ENCODE data around the gene N4BP2.

The N4BP2 gene

GRCh38 chr4:40112027-40112792 lies 55.6 kb downstream of the N4BP2 start:
- ChIA-PET POLR2A (no interaction called here), CTCF (no interaction called here)
- DNase-seq (ENCODE audit: extremely low spot score), result no peak
- TF ChIP-seq FOXA1 (IDR thresholded peaks at IDR 0.05), result no peak
- no peak for TF ChIP-seq SUZ12 (IDR thresholded peaks at IDR 0.05)
- no peak for TF ChIP-seq CTBP1 (IDR thresholded peaks at IDR 0.05; ENCODE audit: borderline replicate concordance)
- no peak for TF ChIP-seq ELF4 (IDR thresholded peaks at IDR 0.05)
- no peak for TF ChIP-seq HDGF (IDR thresholded peaks at IDR 0.05; ENCODE audit: borderline replicate concordance)

GRCh38 chr4:40114206-40114605 lies 57.6 kb downstream of the N4BP2 start:
- POLR2A ChIA-PET, result no interaction called here
- CTCF ChIA-PET, result no interaction called here
- DNase-seq (ENCODE audit: extremely low spot score), result no peak

GRCh38 chr4:40118861-40119260 lies 62.2 kb downstream of the N4BP2 start:
- TF ChIP-seq BHLHE40 (IDR thresholded peaks at IDR 0.05; ENCODE audit: borderline replicate concordance) (no peak), SP1 (IDR thresholded peaks at IDR 0.05) (no peak), NFRKB (IDR thresholded peaks at IDR 0.05) (no peak), FOXK2 (IDR thresholded peaks at IDR 0.05) (no peak), TARDBP (IDR thresholded peaks at IDR 0.05) (no peak)
- ChIA-PET POLR2A (no interaction called here), CTCF (no interaction called here)
- no peak for DNase-seq (ENCODE audit: extremely low spot score)

More at GRCh38 chr4:40114206-40114605, 57.6 kb downstream of the N4BP2 start:
- TF ChIP-seq LEF1 (IDR thresholded peaks at IDR 0.05; ENCODE audit: borderline replicate concordance) (no peak), NFRKB (IDR thresholded peaks at IDR 0.05) (no peak), ARNT (IDR thresholded peaks at IDR 0.05) (no peak), HDGF (IDR thresholded peaks at IDR 0.05; ENCODE audit: borderline replicate concordance) (no peak), ZNF384 (IDR thresholded peaks at IDR 0.05) (no peak), ELF4 (IDR thresholded peaks at IDR 0.05) (no peak), SUZ12 (IDR thresholded peaks at IDR 0.05) (no peak), FOXK2 (IDR thresholded peaks at IDR 0.05) (no peak), PKNOX1 (IDR thresholded peaks at IDR 0.05) (no peak), CTBP1 (IDR thresholded peaks at IDR 0.05; ENCODE audit: borderline replicate concordance) (no peak), BHLHE40 (IDR thresholded peaks at IDR 0.05; ENCODE audit: borderline replicate concordance) (no peak), FOXA1 (IDR thresholded peaks at IDR 0.05) (no peak), L3MBTL2 (conservative IDR thresholded peaks at IDR 0.05) (no peak), FOXM1 (IDR thresholded peaks at IDR 0.05; ENCODE audit: borderline replicate concordance) (no peak), SP1 (IDR thresholded peaks at IDR 0.05) (no peak), TARDBP (IDR thresholded peaks at IDR 0.05) (no peak)

- TF ChIP-seq BHLHE40 (IDR thresholded peaks at IDR 0.05; ENCODE audit: borderline replicate concordance) (no peak), PKNOX1 (IDR thresholded peaks at IDR 0.05) (no peak), ZNF384 (IDR thresholded peaks at IDR 0.05) (no peak), FOXK2 (IDR thresholded peaks at IDR 0.05) (no peak)
- no peak for DNase-seq (ENCODE audit: extremely low spot score)
- POLR2A ChIA-PET, result no interaction called here
- CTCF ChIA-PET, result no interaction called here
Observed at GRCh38 chr4:40119344-40119743, 62.7 kb downstream of the N4BP2 start.

GRCh38 chr4:40121515-40121914 lies 64.9 kb downstream of the N4BP2 start:
- no peak for DNase-seq (ENCODE audit: extremely low spot score)
- ChIA-PET POLR2A (no interaction called here), CTCF (no interaction called here)
- no peak for TF ChIP-seq ARNT (IDR thresholded peaks at IDR 0.05)
- TF ChIP-seq FOXA1 (IDR thresholded peaks at IDR 0.05), result no peak
- no peak for TF ChIP-seq NFRKB (IDR thresholded peaks at IDR 0.05)
- no peak for TF ChIP-seq LEF1 (IDR thresholded peaks at IDR 0.05; ENCODE audit: borderline replicate concordance)
- TF ChIP-seq FOXK2 (IDR thresholded peaks at IDR 0.05), result no peak

- no peak for DNase-seq (ENCODE audit: extremely low spot score)
- CTCF ChIA-PET, result no interaction called here
- POLR2A ChIA-PET, result no interaction called here
- TF ChIP-seq LEF1 (IDR thresholded peaks at IDR 0.05; ENCODE audit: borderline replicate concordance), result no peak
- no peak for TF ChIP-seq L3MBTL2 (conservative IDR thresholded peaks at IDR 0.05)
Observed at GRCh38 chr4:40122941-40123340, 66.3 kb downstream of the N4BP2 start.

GRCh38 chr4:40124690-40125089 lies 68.0 kb downstream of the N4BP2 start:
- CTCF ChIA-PET, result no interaction called here
- POLR2A ChIA-PET, result no interaction called here
- no peak for TF ChIP-seq ELF4 (IDR thresholded peaks at IDR 0.05)
- no peak for TF ChIP-seq ARNT (IDR thresholded peaks at IDR 0.05)
- no peak for TF ChIP-seq HDGF (IDR thresholded peaks at IDR 0.05; ENCODE audit: borderline replicate concordance)
- TF ChIP-seq TARDBP (IDR thresholded peaks at IDR 0.05), result no peak
- TF ChIP-seq SP1 (IDR thresholded peaks at IDR 0.05), result no peak
- TF ChIP-seq FOXM1 (IDR thresholded peaks at IDR 0.05; ENCODE audit: borderline replicate concordance), result no peak
- no peak for TF ChIP-seq LEF1 (IDR thresholded peaks at IDR 0.05; ENCODE audit: borderline replicate concordance)
- no peak for TF ChIP-seq FOXK2 (IDR thresholded peaks at IDR 0.05)
- TF ChIP-seq SUZ12 (IDR thresholded peaks at IDR 0.05), result no peak
- TF ChIP-seq FOXA1 (IDR thresholded peaks at IDR 0.05), result no peak
- TF ChIP-seq CTBP1 (IDR thresholded peaks at IDR 0.05; ENCODE audit: borderline replicate concordance), result no peak
- TF ChIP-seq NFRKB (IDR thresholded peaks at IDR 0.05), result no peak
- TF ChIP-seq ZNF384 (IDR thresholded peaks at IDR 0.05), result no peak
- no peak for TF ChIP-seq L3MBTL2 (conservative IDR thresholded peaks at IDR 0.05)
- no peak for TF ChIP-seq BHLHE40 (IDR thresholded peaks at IDR 0.05; ENCODE audit: borderline replicate concordance)
- no peak for TF ChIP-seq PKNOX1 (IDR thresholded peaks at IDR 0.05)
- no peak for DNase-seq (ENCODE audit: extremely low spot score)
